ENCODE measurements around the gene RNASET2. TPM values are rescaled to one million over a fixed set of nuclear protein-coding genes. Genes with fewer than 3 reads are reported as not detected.

RNASET2 gene
- total and polyA plus RNA-seq, 2 of the 13 experiments (the other 11 are each of a cell fraction or from before 2014, with no cell fraction given): 44.6 to 597 TPM

GRCh38 chr6:166956444-166957086 lies at the start of gene RNASET2 (continued):
- TF ChIP-seq MLXIP (CRISPR knock-in tag; IDR thresholded peaks at IDR 0.05; ENCODE audit: borderline replicate concordance) (no peak), NFRKB (IDR thresholded peaks at IDR 0.05) (no peak), ZKSCAN1 (IDR thresholded peaks at IDR 0.05; ENCODE audit: low read length) (no peak), RARG (CRISPR knock-in tag; IDR thresholded peaks at IDR 0.05; ENCODE audit: low read depth) (0 out of 2 replicates have a peak, but pooled peaks have one; percentile 69), SALL1 (CRISPR knock-in tag; IDR thresholded peaks at IDR 0.05) (peak; percentile 76), ZNF136 (CRISPR knock-in tag; IDR thresholded peaks at IDR 0.05; ENCODE audit: low read depth) (no peak; the same call in 1 of the 2 replicates), GZF1 (CRISPR knock-in tag; IDR thresholded peaks at IDR 0.05) (no peak), LBX2 (CRISPR knock-in tag; IDR thresholded peaks at IDR 0.05; ENCODE audit: borderline replicate concordance) (0 out of 2 replicates have a peak, but pooled peaks have one; percentile 5), ZNF44 (CRISPR knock-in tag; IDR thresholded peaks at IDR 0.05) (peak; percentile 76; the same call in 1 of the 2 replicates), BCL6 (CRISPR knock-in tag; IDR thresholded peaks at IDR 0.05) (no peak), MEF2D (CRISPR knock-in tag; IDR thresholded peaks at IDR 0.05) (no peak), NFE2L1 (CRISPR knock-in tag; IDR thresholded peaks at IDR 0.05; ENCODE audit: borderline replicate concordance) (no peak), RORA (CRISPR knock-in tag; IDR thresholded peaks at IDR 0.05) (no peak), ARID2 (CRISPR knock-in tag; IDR thresholded peaks at IDR 0.05; ENCODE audit: borderline replicate concordance) (no peak), SP2 (CRISPR knock-in tag; IDR thresholded peaks at IDR 0.05) (peak; percentile 50), NRL (CRISPR knock-in tag; IDR thresholded peaks at IDR 0.05; ENCODE audit: borderline replicate concordance) (0 out of 2 replicates have a peak, but pooled peaks have one; percentile 49), CHD2 (IDR thresholded peaks at IDR 0.05; ENCODE audit: low read depth, low read length) (no peak), ZBTB34 (CRISPR knock-in tag; IDR thresholded peaks at IDR 0.05) (peak; percentile 69), ZNF263 (CRISPR knock-in tag; IDR thresholded peaks at IDR 0.05) (no peak), ZNF878 (CRISPR knock-in tag; IDR thresholded peaks at IDR 0.05) (peak; percentile 97), HIC2 (CRISPR knock-in tag; IDR thresholded peaks at IDR 0.05; ENCODE audit: low read depth) (peak; percentile 34; the same call in 1 of the 2 replicates), AHR (CRISPR knock-in tag; IDR thresholded peaks at IDR 0.05) (no peak; the same call in 1 of the 2 replicates), DBP (CRISPR knock-in tag; IDR thresholded peaks at IDR 0.05; ENCODE audit: not compliant biosample characterization) (peak; percentile 14), PHF8 (CRISPR knock-in tag; IDR thresholded peaks at IDR 0.05) (peak; percentile 83)

All from HepG2 (cell line).